A673 (cell line): ENCODE measurements around the gene CDK5RAP2. TPM values are rescaled to one million over a fixed set of nuclear protein-coding genes. Genes with fewer than 3 reads are reported as not detected.

ENCODE experiments used
- BruUV-seq: library from RNA; stranded (reverse); fragments of 400-500 nt; replicated peaks from 2 replicates; lab custom pipeline; 2021; lab: Mats Ljungman, UMichigan
- CTCF ChIA-PET: fragments of 300-600 bp; sonication (Branson Sonifier 250); formaldehyde crosslinking; loops from one replicate; lab custom pipeline; 2022; ENCODE audit warnings: antibody characterized with exemption; lab: Charles Lee
- POLR2A ChIA-PET: fragments of 300-600 bp; sonication (Branson Sonifier 250); formaldehyde crosslinking; loops from one replicate; lab custom pipeline; 2022; ENCODE audit warnings: antibody characterized with exemption; ENCODE audit not compliant: low non-redundant PET; lab: Charles Lee
- DNase-seq: peaks from one replicate; pipeline ENCODE4 v3.0.0-alpha.2; 2015; ENCODE audit warnings: low spot score
- H3K27ac ChIP-seq: fragments of 200-600 bp; sonication (generic); 2 replicates; pipeline ENCODE4 v1.5.1; 2016; ENCODE audit warnings: mixed run types, low read depth, mild to moderate bottlenecking, mixed read lengths, antibody characterized with exemption, low read length; ENCODE audit not compliant: poor library complexity, severe bottlenecking
- H3K27me3 ChIP-seq: fragments of 200-600 bp; sonication (generic); replicated peaks from 2 replicates; pipeline ENCODE4 v1.6.1; 2017; ENCODE audit warnings: mixed run types, low read depth, mild to moderate bottlenecking, mixed read lengths, antibody characterized with exemption, low read length; ENCODE audit not compliant: insufficient read depth, poor library complexity
- H3K36me3 ChIP-seq: fragments of 200-600 bp; sonication (generic); 2 replicates; pipeline ENCODE4 v1.6.1; 2016; ENCODE audit warnings: mixed run types, mild to moderate bottlenecking, mixed read lengths, antibody characterized with exemption, low read length; ENCODE audit not compliant: insufficient read depth, poor library complexity, severe bottlenecking
- H3K4me1 ChIP-seq: fragments of 200-600 bp; sonication (generic); 2 replicates; pipeline ENCODE4 v1.6.1; 2017; ENCODE audit warnings: mixed run types, mild to moderate bottlenecking, mixed read lengths, antibody characterized with exemption, low read length; ENCODE audit not compliant: insufficient read depth, poor library complexity, severe bottlenecking
- H3K4me3 ChIP-seq: fragments of 200-600 bp; sonication (generic); 2 replicates; pipeline ENCODE4 v1.5.1; 2016; ENCODE audit warnings: low read depth, mixed run types, mild to moderate bottlenecking, mixed read lengths, low read length; ENCODE audit not compliant: poor library complexity, severe bottlenecking
- H3K9me3 ChIP-seq: fragments of 200-600 bp; sonication (generic); 2 replicates; pipeline ENCODE4 v1.6.1; 2016; ENCODE audit warnings: mixed run types, low read depth, mild to moderate bottlenecking, mixed read lengths, antibody characterized with exemption, low read length; ENCODE audit not compliant: poor library complexity, severe bottlenecking
- CTCF ChIP-seq: fragments of 300-800, 200-600 bp; sonication (generic); conservative IDR thresholded peaks from 2 replicates; pipeline ENCODE4 v1.5.1; 2017; ENCODE audit warnings: low read depth, mild to moderate bottlenecking, antibody characterized with exemption, low read length, moderate library complexity, mixed read lengths
- EZH2 ChIP-seq: fragments of 200-600 bp; sonication (generic); IDR thresholded peaks from 2 replicates; pipeline ENCODE4 v1.6.1; 2017; ENCODE audit warnings: borderline replicate concordance, low read depth, mild to moderate bottlenecking, mixed read lengths, antibody characterized with exemption, low read length; ENCODE audit not compliant: poor library complexity, severe bottlenecking
- intact Hi-C: fragments of 100-400 bp; cut with micrococcal nuclease; formaldehyde crosslinking; loops from one replicate; pipeline ENCODE4 v1.10.0; 2022; ENCODE audit not compliant: unreplicated experiment
- total RNA-seq: library from RNA; stranded (reverse); gene quantifications from 2 replicates; pipeline ENCODE4 v1.2.3, GENCODE V29; 2021

Gene CDK5RAP2
- total RNA-seq, 1 experiment from 2014 or later: 94.5 TPM

GRCh38 chr9:120478208-120478607 lies 101.8 kb downstream of the CDK5RAP2 start:
- Histone ChIP-seq H3K4me1 (peaks cover 5% of the 10 kb centered on the region), H3K27me3 (no peaks in the 10 kb centered on the region), H3K4me3 (no peak overlapping the region), H3K27ac (no peak overlapping the region), H3K36me3 (peaks cover 39% of the 10 kb centered on the region), H3K9me3 (no peaks in the 10 kb centered on the region)
- POLR2A ChIA-PET: no interaction called here
- CTCF ChIA-PET: no interaction called here
- no peak for TF ChIP-seq CTCF
- TF ChIP-seq EZH2: no peak
- no peak for DNase-seq
- BruUV-seq: no TSS peak
- intact Hi-C loops: no loop called here

GRCh38 chr9:120477534-120478001 lies 102.4 kb downstream of the CDK5RAP2 start:
- POLR2A ChIA-PET: no interaction called here
- peaks cover 5% of the 10 kb centered on the region for H3K4me1 ChIP-seq
- CTCF ChIA-PET: interaction anchor here (0.7 kb wide), 1 partner anchor 147 kb away, joined by 3 read pairs; no protein-coding TSS in a partner anchor
- no TSS peak for BruUV-seq
- H3K27me3 ChIP-seq: no peaks in the 10 kb centered on the region
- no peaks in the 10 kb centered on the region for H3K9me3 ChIP-seq
- H3K4me3 ChIP-seq: no peak overlapping the region
- intact Hi-C loops: no loop called here
- peaks cover 39% of the 10 kb centered on the region for H3K36me3 ChIP-seq
- H3K27ac ChIP-seq: no peak overlapping the region
- DNase-seq: peak; percentile 57
- TF ChIP-seq CTCF (peak; percentile 92), EZH2 (no peak)

GRCh38 chr9:120475341-120475740 lies 104.6 kb downstream of the CDK5RAP2 start:
- peak overlapping the region; percentile 17 for H3K27ac ChIP-seq
- TF ChIP-seq EZH2: no peak
- TF ChIP-seq CTCF: no peak
- POLR2A ChIA-PET: no interaction called here
- intact Hi-C loops: no loop called here
- no peak overlapping the region for H3K4me3 ChIP-seq
- H3K27me3 ChIP-seq: no peaks in the 10 kb centered on the region
- DNase-seq: no peak
- H3K9me3 ChIP-seq: no peaks in the 10 kb centered on the region
- peaks cover 5% of the 10 kb centered on the region for H3K4me1 ChIP-seq
- H3K36me3 ChIP-seq: peaks cover 46% of the 10 kb centered on the region
- CTCF ChIA-PET: interaction anchor here (0.7 kb wide), 1 partner anchor 36 kb away, joined by 6 read pairs; no protein-coding TSS in a partner anchor
- BruUV-seq: no TSS peak
